Superior temporal gyrus (tissue), 1 donor: ENCODE data around the gene MOCOS.

Experiments
- DNase-seq: peaks from one replicate; pipeline ENCODE4 v3.0.0-alpha.2; 2016; ENCODE audit errors: extremely low spot score

MOCOS gene

DNA sequence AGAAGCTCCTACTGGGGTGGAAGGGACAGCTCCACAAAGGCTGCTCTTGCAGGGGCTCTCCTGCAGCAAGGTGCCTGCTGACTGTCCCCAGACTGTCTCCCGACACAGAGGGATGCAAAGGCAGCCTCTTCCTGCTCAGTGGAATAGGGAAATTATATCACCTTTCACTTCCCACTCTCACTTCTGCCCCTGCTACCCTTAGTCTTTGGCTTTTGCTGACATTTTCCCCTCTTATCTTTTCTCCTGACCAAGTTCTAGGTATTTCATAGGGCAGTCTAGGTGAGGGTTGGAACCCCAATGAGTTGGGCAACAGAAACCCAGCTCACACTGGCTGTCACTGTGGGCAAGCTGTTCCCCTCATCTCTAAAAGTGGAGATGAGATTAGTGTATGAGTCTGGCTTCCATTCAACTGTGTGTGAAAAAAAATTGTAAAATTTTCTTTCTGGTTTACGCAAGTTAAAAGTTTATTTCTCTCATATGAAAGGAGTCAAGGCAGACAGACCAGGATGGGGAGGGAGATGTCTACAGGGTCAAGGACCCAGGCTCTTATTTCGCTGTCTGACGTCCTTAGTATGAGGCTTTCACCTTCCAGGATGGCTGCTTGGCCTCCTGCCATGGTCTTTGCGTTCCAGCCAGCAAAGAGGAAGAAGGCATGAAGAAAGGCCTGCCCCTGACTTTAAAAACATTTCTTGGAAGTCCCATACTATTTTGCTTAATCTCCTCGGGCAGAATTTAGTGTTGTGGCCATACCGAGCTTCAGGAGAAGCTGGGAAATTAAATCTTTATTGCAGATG lies 7.5 kb upstream of the MOCOS start:
- DNase-seq = peak; percentile 31

DNA sequence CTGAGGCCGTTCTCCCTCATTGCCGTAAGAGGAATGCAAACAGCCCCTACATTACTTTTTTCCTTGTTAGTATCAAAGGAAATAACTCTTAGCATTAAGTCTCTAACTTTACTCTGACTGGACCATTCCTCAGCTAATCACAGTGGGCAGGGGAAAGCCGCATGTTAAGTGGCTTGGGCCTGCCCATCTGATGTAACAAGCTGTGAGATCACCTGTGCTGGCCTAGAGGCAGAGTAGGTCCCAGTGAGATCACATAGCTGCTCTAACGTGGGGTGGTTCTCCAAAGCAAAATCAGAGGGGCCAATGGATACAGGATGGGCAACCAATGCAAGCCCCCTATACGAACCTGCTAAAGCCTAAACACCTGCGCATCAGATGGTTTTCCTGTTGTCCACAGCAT lies 5.9 kb upstream of the MOCOS start:
- DNase-seq = no peak

DNA sequence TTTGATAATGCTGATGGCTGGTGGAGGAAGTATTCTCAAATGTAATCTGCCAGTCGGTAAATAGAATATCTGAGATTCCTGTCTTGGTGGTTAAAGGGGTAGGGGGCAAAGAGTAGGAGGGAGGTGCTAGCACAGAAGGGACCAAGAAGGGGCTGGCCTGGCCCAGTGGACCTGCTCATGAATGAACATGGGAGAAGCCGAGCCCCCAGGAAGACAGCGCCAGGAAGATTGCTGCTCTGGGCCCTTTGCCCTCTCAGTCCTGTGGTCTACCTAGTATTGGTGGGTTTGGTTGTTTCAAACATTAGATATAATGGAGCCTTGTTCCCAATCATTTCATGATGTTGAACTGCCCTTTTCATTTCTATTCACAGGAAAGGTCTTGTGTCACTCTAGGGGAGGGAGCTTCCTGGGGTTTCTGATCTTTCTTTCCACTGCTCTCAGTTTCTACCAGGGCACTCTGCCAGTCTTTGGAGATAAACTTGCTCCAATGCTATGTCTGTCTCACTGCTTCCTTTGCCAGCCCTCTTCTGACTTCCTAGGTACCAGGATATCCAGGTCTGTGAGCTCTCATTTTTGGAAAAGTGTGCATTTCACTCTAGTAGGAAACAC lies 5.3 kb upstream of the MOCOS start:
- DNase-seq = no peak

GRCh38 chr18:36183033-36183432 lies 4.3 kb upstream of the MOCOS start:
- DNase-seq = no peak

DNA sequence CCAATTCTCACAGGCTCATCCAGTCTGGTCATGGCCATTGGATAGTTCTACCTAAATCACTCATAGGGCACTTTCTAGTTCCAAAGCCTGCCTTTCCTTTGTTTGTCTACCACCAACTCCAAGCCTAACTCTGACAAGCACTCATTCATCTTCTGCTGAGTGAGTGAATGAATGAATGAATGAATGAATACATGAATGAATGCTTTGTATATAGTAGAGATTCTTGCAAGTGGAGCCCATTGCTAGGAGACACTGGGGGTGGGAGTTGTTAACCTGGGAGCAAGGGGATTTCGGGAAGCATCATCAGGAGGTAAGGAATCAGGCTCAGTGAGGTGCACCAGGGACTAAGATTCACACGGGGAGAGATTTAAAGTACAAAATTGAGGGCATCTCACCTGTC lies 3.3 kb upstream of the MOCOS start:
- DNase-seq = no peak

DNA sequence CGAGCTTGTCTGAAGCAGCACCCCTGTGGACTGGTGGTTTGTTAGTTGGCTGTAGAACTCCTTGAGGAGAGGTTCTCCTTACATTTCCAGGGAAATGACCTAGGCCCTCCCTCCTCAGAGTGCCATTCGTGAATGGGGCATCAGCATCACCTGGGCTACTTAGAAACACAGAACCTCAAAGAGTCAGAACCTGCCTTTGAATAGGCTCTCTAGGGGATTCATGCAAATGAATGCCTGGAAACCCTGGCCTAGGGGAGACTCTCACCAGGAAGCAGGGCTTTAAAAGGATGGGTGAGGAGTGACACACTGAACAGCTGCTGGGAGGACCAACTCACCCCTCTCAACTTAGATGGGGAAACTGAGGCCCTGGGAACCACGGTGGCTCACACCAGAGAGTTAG lies 2.1 kb upstream of the MOCOS start:
- DNase-seq = no peak

- no peak for DNase-seq
Measured at GRCh38 chr18:36185901-36186460, 1.3 kb upstream of the MOCOS start.

DNA sequence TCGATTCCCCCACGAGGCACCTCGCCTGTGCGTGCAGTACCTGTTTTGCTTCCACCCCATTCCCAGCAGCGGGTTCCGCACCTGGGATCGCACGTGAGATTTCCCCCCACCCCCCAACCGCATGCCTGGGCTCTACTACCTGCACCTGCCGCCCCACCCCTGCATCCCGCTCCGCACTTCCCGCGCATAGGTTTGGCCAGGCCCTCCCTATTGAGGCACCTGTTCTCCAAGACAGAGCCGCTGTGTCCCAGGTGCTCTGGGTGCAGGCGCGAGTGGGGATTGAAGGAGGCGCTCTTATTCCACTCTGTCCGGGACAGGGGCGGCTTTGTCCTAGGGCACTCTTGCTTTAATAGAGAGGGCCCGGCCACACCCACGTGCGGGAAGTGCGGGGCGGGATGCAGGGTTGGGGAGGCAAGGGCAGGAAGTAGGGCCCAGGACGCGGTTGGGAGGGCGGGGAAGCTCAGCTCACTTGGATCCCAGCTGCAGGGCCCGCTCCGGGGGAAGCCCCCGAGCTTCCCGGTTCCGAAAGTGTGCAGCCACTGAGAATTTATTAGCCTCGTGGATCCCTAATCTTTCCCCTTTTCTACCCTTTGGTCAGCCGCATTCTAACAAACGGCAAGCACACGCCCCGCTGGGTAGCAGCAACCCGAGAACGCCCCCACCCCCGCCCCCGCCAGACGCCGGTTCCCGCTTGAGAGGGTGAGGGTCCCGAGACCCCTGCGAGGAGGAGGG lies 670 bp upstream of the MOCOS start:
- no peak for DNase-seq

DNA sequence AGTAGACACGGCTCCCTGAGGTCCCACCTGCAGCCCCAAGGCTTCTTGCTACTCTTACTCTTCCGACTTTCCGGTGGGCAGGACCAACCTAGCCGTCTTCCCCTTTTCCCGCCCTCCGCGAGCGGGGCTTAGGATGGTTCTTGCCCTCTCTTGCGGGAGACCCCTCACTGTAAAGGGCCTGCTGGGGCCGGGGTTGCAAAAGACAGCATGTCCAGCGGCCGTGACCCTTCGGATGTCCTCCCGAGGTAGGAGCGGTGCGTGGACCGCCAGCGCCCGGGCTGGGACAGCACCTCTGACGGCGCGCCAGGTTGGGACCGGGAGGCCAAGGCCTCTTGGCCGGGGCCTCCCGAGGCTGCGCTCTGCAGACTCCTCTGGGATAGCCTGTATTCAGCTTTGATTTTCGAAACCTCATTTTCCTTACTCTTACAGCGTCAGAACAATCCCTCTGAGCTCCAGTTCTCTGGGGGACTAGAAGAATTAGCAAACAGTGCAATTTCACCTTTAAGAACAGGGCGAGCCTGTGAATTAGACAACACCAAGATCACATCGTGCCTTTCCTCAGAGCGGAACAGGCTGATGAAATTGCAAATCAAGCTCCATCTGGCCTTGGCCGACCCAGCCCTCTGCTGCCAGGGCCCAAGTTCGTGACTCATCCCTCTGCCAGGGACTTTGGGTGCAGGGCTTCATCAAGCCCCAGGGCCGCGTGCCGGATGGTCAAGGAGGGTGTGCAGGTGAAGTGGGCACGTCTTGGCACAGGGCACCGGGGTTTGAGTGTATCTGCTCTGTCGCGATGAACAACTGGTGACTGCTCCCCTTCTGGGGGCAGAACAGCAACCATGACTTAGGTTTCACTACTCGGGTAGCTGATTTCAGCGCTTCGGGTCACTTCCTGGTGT lies 777 bp downstream of the MOCOS start:
- no peak for DNase-seq

- DNase-seq = no peak
Measured at GRCh38 chr18:36188916-36189315, 1.6 kb downstream of the MOCOS start.

DNA sequence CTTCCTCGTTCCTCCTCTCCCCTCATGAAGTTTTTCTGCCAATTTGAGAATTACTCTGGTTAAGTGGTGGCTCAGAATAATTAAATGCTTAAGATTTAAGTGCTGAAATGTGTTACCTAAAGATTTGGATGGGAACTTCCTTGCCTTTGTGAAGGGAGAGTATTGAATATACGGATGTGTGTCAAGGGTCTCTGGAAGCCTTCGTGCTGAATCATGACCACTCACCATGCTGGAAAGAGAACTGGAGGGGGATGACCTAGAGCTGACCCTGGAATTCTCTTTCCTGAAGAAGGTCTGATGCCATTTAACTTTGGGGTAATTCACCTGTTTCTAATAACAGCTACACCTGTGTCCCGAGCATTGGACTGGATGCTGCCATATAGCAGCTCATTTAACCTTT lies 2.2 kb downstream of the MOCOS start:
- no peak for DNase-seq

- no peak for DNase-seq
Measured at GRCh38 chr18:36191286-36191685, 4.0 kb downstream of the MOCOS start.

GRCh38 chr18:36191711-36192110 lies 4.4 kb downstream of the MOCOS start:
- DNase-seq = no peak

DNA sequence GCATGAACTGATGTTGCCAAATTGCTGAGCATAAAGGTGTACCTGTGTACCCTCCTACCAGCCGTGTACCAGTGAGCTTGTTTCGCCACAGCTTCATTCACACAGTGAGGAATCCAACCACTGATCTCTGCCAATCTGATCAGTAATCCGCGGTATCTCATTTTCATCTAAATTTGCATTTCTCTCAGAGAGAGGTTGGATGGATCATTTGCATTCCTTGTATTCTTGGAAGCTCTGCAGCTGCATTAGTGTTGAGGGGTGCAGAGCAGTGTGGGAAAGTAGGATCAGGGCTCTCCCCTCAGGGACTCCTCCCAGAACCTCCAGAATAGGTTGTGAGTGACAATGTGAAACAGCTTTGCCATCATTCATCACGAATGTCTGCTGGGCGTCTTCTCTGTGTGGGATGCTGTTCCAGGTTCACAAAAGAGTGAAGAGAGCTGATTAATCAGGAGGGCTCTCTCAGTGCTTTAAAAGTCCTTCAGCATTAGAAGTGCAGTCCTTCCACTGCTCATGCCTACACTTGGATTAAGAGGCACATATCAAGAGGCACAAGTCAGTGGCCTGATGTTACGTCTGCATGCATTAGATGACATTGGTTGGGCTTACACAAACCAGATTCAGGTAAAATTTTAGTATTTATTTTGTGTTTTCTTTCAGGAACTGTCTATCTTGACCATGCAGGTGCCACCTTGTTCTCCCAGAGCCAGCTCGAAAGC lies 7.5 kb downstream of the MOCOS start:
- no peak for DNase-seq

- no peak for DNase-seq
Measured at GRCh38 chr18:36195427-36196122, 8.3 kb downstream of the MOCOS start.

DNA sequence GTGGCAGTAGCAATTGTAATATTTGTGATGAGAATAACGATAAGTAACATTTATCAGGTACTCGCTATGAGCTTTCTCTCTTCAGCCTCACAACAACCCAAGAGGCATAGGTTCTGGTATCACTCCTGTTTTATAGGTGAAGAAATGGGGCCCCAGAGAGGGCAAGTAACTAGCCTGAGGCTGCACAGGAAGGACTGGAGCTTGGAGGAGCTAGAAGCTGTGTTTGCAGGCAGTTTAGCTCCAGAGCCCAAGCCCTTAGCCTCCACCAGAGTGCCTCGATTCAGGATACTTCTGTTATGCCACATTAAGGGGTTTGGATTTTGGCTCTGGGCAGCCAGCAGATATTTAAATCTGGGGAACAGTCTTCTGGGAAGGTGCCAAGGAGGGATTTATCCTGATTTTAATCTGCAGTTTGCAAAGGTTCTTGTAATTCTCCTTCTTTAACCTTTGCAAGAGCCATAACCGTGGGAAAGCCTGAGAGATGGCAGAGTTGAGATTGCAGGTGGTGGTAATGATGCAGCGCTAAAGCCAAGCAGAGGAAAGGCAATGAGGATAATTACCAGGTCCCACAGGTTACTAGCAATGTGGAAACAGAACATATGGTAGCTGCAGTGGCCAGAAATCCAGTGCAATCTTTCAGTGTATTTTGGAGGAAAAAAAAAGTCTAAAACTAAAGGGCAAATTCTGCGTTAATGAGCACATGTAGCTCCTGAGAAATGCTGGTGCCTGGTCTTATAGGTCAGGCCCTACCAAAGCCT lies 9.1 kb downstream of the MOCOS start:
- DNase-seq = no peak

- DNase-seq = no peak
Measured at GRCh38 chr18:36197511-36198166, 10.3 kb downstream of the MOCOS start.

GRCh38 chr18:36199691-36200295 lies 12.5 kb downstream of the MOCOS start:
- no peak for DNase-seq

DNA sequence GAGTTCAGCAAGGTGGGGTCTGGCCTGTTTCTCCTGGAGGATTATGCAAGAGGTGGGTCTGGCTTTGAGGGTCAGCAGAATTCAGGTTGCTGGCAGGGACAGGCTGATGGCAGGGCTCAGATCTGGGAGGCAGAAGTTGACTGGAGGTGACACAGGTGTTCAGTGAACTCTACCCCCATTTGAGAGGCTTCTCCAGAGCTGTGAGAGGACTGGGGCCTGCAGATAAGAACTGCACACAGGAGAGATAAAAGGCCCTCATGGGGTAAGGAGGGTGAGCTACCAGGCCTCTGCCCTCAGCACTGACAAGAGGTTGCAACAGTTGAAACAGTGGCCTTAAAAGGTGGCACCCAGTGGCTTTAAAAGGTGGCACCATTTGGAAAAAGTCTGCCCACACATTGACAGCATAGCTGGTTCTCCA lies 13.1 kb downstream of the MOCOS start:
- no peak for DNase-seq
